Gastrocnemius medialis (tissue), 4 donors: ENCODE results near the gene ADGRL3. TPM values are rescaled to one million over a fixed set of nuclear protein-coding genes. Genes with fewer than 3 reads are reported as not detected.

ENCODE experiments used
- ATAC-seq, 2 donors: fragments of 150-250 bp; one replicate each; pipeline ENCODE4 v1.9.1; 2016
- DNase-seq, 2 donors: peaks; one replicate each; pipeline ENCODE4 v3.0.0-alpha.2; 2019
- H3K27ac ChIP-seq, 4 donors: fragments of 200-600 bp; sonication (generic); 1 replicate in 1 of 4; 2 replicates in 3 of 4; pipeline ENCODE4 v1.5.1; 2016 to 2018; ENCODE audit warnings: mild to moderate bottlenecking in 2 of 4, moderate library complexity in 1 of 4
- H3K27me3 ChIP-seq, 3 donors: fragments of 200-600 bp; sonication (generic) in 2 of 3; 1 replicate in 1 of 3; 2 replicates in 2 of 3; pipeline versions ENCODE4 v1.5.1 to v1.6.0; 2016 to 2019; ENCODE audit warnings: mild to moderate bottlenecking in 1 of 3, moderate library complexity in 1 of 3
- H3K36me3 ChIP-seq, 2 donors: fragments of 200-600 bp; sonication (generic) in 1 of 2; one replicate each; pipeline ENCODE4 v1.5.1; 2017 to 2018
- H3K4me1 ChIP-seq, 2 donors: fragments of 200-600 bp; sonication (generic) in 1 of 2; one replicate each; pipeline ENCODE4 v1.5.1; 2016 to 2017; ENCODE audit warnings: mild to moderate bottlenecking in 2 of 2
- H3K4me3 ChIP-seq, 4 donors: fragments of 200-600 bp; sonication (generic) in 3 of 4; 1 replicate in 1 of 4; 2 replicates in 3 of 4; pipeline ENCODE4 v1.5.1; 2016 to 2019; ENCODE audit warnings: mild to moderate bottlenecking in 2 of 4
- H3K9me3 ChIP-seq, 3 donors: fragments of 200-600 bp; sonication (generic) in 2 of 3; 1 replicate in 1 of 3; 2 replicates in 2 of 3; pipeline ENCODE4 v1.5.1; 2016 to 2019
- CTCF ChIP-seq, 5 experiments: fragments of 450-650 bp in 3 of 5; fragments of 200-600 bp in 2 of 5; sonication (generic) in 2 of 5; IDR thresholded peaks in 4 of 5; conservative IDR thresholded peaks in 1 of 5; 1 replicate in 4 of 5; 2 replicates in 1 of 5; pipeline ENCODE4 v1.5.1; 2016 to 2019; ENCODE audit warnings: antibody characterized with exemption in 5 of 5, mild to moderate bottlenecking in 3 of 5, moderate library complexity in 3 of 5
- POLR2A ChIP-seq, 2 donors: fragments of 450-650 bp; IDR thresholded peaks; one replicate each; pipeline ENCODE4 v1.6.1; 2017; ENCODE audit warnings: antibody characterized with exemption in 2 of 2, mild to moderate bottlenecking in 2 of 2, moderate library complexity in 2 of 2
- in situ Hi-C, 4 donors: fragments of 200-750 bp; cut with MboI; loops; one replicate each; pipeline versions ENCODE4 v1.15.0 to v1.8.0; 2017; ENCODE audit warnings: low sequenced_read_pairs in 4 of 4
- intact Hi-C: fragments of 100-400 bp; cut with DNase I; formaldehyde crosslinking; loops from one replicate; pipeline ENCODE4 v1.15.1; 2023; ENCODE audit warnings: low total_unique reads
- total RNA-seq, 4 donors: library from RNA; depleted of rRNA; stranded (reverse); fragments of >200 nt; gene quantifications; one replicate each; pipeline versions ENCODE4 v1.1.0 to v1.2.3, GENCODE V29; 2016

Gene ADGRL3
- total RNA-seq, 4 donors from 2014 or later, result 0.69 to 2.2 (median 1.1) TPM

GRCh38 chr4:62096881-62097280 is 896.8 kb downstream of the ADGRL3 start:
- H3K27me3 ChIP-seq, result no peaks in the 10 kb centered on the region
- no peaks in the 10 kb centered on the region for H3K36me3 ChIP-seq
- no peak for TF ChIP-seq POLR2A (IDR thresholded peaks at IDR 0.05)
- TF ChIP-seq CTCF (IDR thresholded peaks at IDR 0.05 in 4 of 5, conservative IDR thresholded peaks at IDR 0.05 in 1 of 5), result no peak
- intact Hi-C loops, result no loop called here
- ATAC-seq (no peak), DNase-seq (no peak)
- no peaks in the 10 kb centered on the region for H3K9me3 ChIP-seq
- no peak overlapping the region for H3K27ac ChIP-seq
- H3K4me1 ChIP-seq, result no peaks in the 10 kb centered on the region
- in situ Hi-C loops, result no loop called here
- H3K4me3 ChIP-seq, result no peak overlapping the region

- intact Hi-C loops (no loop called here), in situ Hi-C loops (no loop called here)
- H3K27me3 ChIP-seq, result no peaks in the 10 kb centered on the region
- no peak for TF ChIP-seq POLR2A (IDR thresholded peaks at IDR 0.05)
- no peak for TF ChIP-seq CTCF (IDR thresholded peaks at IDR 0.05 in 4 of 5, conservative IDR thresholded peaks at IDR 0.05 in 1 of 5)
- ATAC-seq, result no peak
- no peaks in the 10 kb centered on the region for H3K4me1 ChIP-seq
- H3K9me3 ChIP-seq, result no peaks in the 10 kb centered on the region
- H3K36me3 ChIP-seq, result no peaks in the 10 kb centered on the region
- no peak overlapping the region for H3K4me3 ChIP-seq
- H3K27ac ChIP-seq, result no peak overlapping the region
- DNase-seq, result no peak
Observed at GRCh38 chr4:62115216-62115615, 915.1 kb downstream of the ADGRL3 start.

GRCh38 chr4:62117886-62118285 is 917.8 kb downstream of the ADGRL3 start:
- H3K4me1 ChIP-seq, result no peaks in the 10 kb centered on the region
- intact Hi-C loops, result no loop called here
- H3K27me3 ChIP-seq, result no peaks in the 10 kb centered on the region
- no peak overlapping the region for H3K27ac ChIP-seq
- DNase-seq (no peak), ATAC-seq (no peak)
- no peak overlapping the region for H3K4me3 ChIP-seq
- TF ChIP-seq POLR2A (IDR thresholded peaks at IDR 0.05) (no peak), CTCF (IDR thresholded peaks at IDR 0.05 in 4 of 5, conservative IDR thresholded peaks at IDR 0.05 in 1 of 5) (no peak)
- no peaks in the 10 kb centered on the region for H3K9me3 ChIP-seq
- in situ Hi-C loops, result no loop called here
- H3K36me3 ChIP-seq, result no peaks in the 10 kb centered on the region

GRCh38 chr4:62118558-62118957 is 918.4 kb downstream of the ADGRL3 start:
- in situ Hi-C loops (no loop called here), intact Hi-C loops (no loop called here)
- ATAC-seq (no peak), DNase-seq (no peak)
- Histone ChIP-seq H3K36me3 (no peaks in the 10 kb centered on the region), H3K4me3 (no peak overlapping the region), H3K27me3 (no peaks in the 10 kb centered on the region), H3K4me1 (no peaks in the 10 kb centered on the region), H3K27ac (no peak overlapping the region), H3K9me3 (no peaks in the 10 kb centered on the region)
- TF ChIP-seq POLR2A (IDR thresholded peaks at IDR 0.05) (no peak), CTCF (IDR thresholded peaks at IDR 0.05 in 4 of 5, conservative IDR thresholded peaks at IDR 0.05 in 1 of 5) (no peak)

GRCh38 chr4:62119195-62119594 is 919.1 kb downstream of the ADGRL3 start:
- TF ChIP-seq CTCF (IDR thresholded peaks at IDR 0.05 in 4 of 5, conservative IDR thresholded peaks at IDR 0.05 in 1 of 5), result no peak
- TF ChIP-seq POLR2A (IDR thresholded peaks at IDR 0.05), result no peak
- H3K4me3 ChIP-seq, result no peak overlapping the region
- in situ Hi-C loops, result no loop called here

More at GRCh38 chr4:62119195-62119594, 919.1 kb downstream of the ADGRL3 start:
- Histone ChIP-seq H3K36me3 (no peaks in the 10 kb centered on the region), H3K9me3 (no peaks in the 10 kb centered on the region), H3K27me3 (no peaks in the 10 kb centered on the region), H3K27ac (no peak overlapping the region), H3K4me1 (no peaks in the 10 kb centered on the region)
- DNase-seq, result no peak
- no peak for ATAC-seq
- intact Hi-C loops, result no loop called here
